Endothelial cell of umbilical vein (primary cell): ENCODE results near the gene SHFL. TPM values are rescaled to one million over a fixed set of nuclear protein-coding genes. Genes with fewer than 3 reads are reported as not detected.

Source experiments
- BruUV-seq: library from RNA; stranded (reverse); fragments of 400-500 nt; replicated peaks from 2 replicates; lab custom pipeline; 2021; lab: Mats Ljungman, UMichigan
- CTCF ChIA-PET: fragments of 300-600, 350-600 bp; sonication (Branson Sonifier 250); formaldehyde crosslinking; loops from one replicate; lab custom pipeline; 2021; ENCODE audit warnings: antibody characterized with exemption, inconsistent platforms; lab: Charles Lee
- POLR2A ChIA-PET: fragments of 300-600, 350-600 bp; sonication (Branson Sonifier 250); formaldehyde crosslinking; loops from one replicate; lab custom pipeline; 2021; ENCODE audit warnings: antibody characterized with exemption, inconsistent platforms; lab: Charles Lee
- DNase-seq: peaks from one replicate; pipeline ENCODE4 v3.0.0-alpha.2; 2011; ENCODE audit warnings: low read depth, low spot score
- FAIRE-seq: peaks from 2 replicates; lab custom pipeline; 2011; peaks lifted over from hg19 to GRCh38; lab: Jason Lieb, UNC
- H2AFZ ChIP-seq: 2 replicates; pipeline ENCODE4 v1.6.0; 2012; ENCODE audit warnings: low read depth, low read length, control low read depth, inconsistent platforms
- H3K27ac ChIP-seq: 2 replicates; pipeline ENCODE4 v1.5.1; 2011; ENCODE audit warnings: low read depth, mild to moderate bottlenecking, control low read depth, low read length, moderate library complexity; ENCODE audit not compliant: insufficient read depth
- H3K27me3 ChIP-seq, 2 experiments: 2 replicates each; pipeline versions ENCODE4 v1.6.0 to v1.6.1; 2011; ENCODE audit warnings: low read length in 2 of 2, mixed read lengths in 1 of 2; ENCODE audit not compliant: control insufficient read depth in 2 of 2, insufficient read depth in 2 of 2
- H3K36me3 ChIP-seq, 2 experiments: 2 replicates in 1 of 2; 3 replicates in 1 of 2; pipeline ENCODE4 v1.5.1; 2011; ENCODE audit warnings: low read length in 2 of 2, mild to moderate bottlenecking in 1 of 2, moderate library complexity in 1 of 2; ENCODE audit not compliant: control insufficient read depth in 2 of 2, insufficient read depth in 2 of 2; ENCODE audit errors: extremely low read depth in 1 of 2
- H3K4me1 ChIP-seq: 3 replicates; pipeline ENCODE4 v1.5.1; 2011; ENCODE audit warnings: mild to moderate bottlenecking, low read length; ENCODE audit not compliant: control insufficient read depth, insufficient read depth; ENCODE audit errors: extremely low read depth
- H3K4me2 ChIP-seq: 2 replicates; pipeline ENCODE4 v1.6.1; 2011; ENCODE audit warnings: low read length, control low read depth, mixed read lengths; ENCODE audit not compliant: insufficient read depth
- H3K4me3 ChIP-seq, 3 experiments: fragments of 200-600 bp in 1 of 3; sonication (generic), shearing (Covaris generic) in 1 of 3; replicated peaks in 1 of 3; 2 replicates each; pipeline ENCODE4 v1.5.1; 2011 to 2016; ENCODE audit warnings: control low read depth in 3 of 3, low read length in 3 of 3, mild to moderate bottlenecking in 2 of 3, inconsistent platforms in 1 of 3, low read depth in 1 of 3, moderate library complexity in 1 of 3; ENCODE audit not compliant: insufficient read depth in 1 of 3
- H3K79me2 ChIP-seq: 2 replicates; pipeline ENCODE4 v1.6.0; 2012; ENCODE audit warnings: low read length, inconsistent platforms; ENCODE audit not compliant: control insufficient read depth, insufficient read depth
- H3K9ac ChIP-seq: replicated peaks from 2 replicates; pipeline ENCODE3; 2011; ENCODE audit warnings: low read length, control low read depth; ENCODE audit not compliant: insufficient read depth; ENCODE audit errors: extremely low read depth
- H3K9me1 ChIP-seq: replicated peaks from 3 replicates; pipeline ENCODE4 v1.6.0; 2011; ENCODE audit warnings: mild to moderate bottlenecking, low read length; ENCODE audit not compliant: control insufficient read depth, insufficient read depth; ENCODE audit errors: extremely low read depth
- H3K9me3 ChIP-seq: replicated peaks from 2 replicates; pipeline ENCODE4 v1.5.1; 2012; ENCODE audit warnings: low read length, inconsistent platforms; ENCODE audit not compliant: control insufficient read depth, insufficient read depth
- H4K20me1 ChIP-seq: replicated peaks from 2 replicates; pipeline ENCODE3; 2011; ENCODE audit warnings: mild to moderate bottlenecking, low read length; ENCODE audit not compliant: control insufficient read depth, insufficient read depth; ENCODE audit errors: extremely low read depth
- EZH2 ChIP-seq: IDR thresholded peaks from 2 replicates; pipeline ENCODE4 v1.6.1; 2012; ENCODE audit warnings: borderline replicate concordance, low read depth, mild to moderate bottlenecking, moderate library complexity, low read length, inconsistent platforms; ENCODE audit not compliant: severe bottlenecking
- FOS ChIP-seq: IDR thresholded peaks from 2 replicates; pipeline ENCODE4 v1.6.1; 2011; ENCODE audit warnings: mild to moderate bottlenecking, low read length, moderate library complexity, borderline replicate concordance; ENCODE audit not compliant: insufficient read depth
- dilution Hi-C: fragments of 300-500 bp; cut with MboI; formaldehyde crosslinking; loops from one replicate; pipeline ENCODE4 v1.15.0; 2019; ENCODE audit warnings: low sequenced_read_pairs; ENCODE audit not compliant: extremely low pct_ligation_motif_present
- intact Hi-C: fragments of 100-400 bp; cut with micrococcal nuclease; formaldehyde crosslinking; loops from one replicate; pipeline ENCODE4 v1.10.0; 2022
- polyA plus RNA-seq, 4 experiments: library from polyadenylated mRNA; depleted of rRNA in 3 of 4; stranded (reverse) in 3 of 4; unstranded in 1 of 4; fragments of >200 nt; gene quantifications; 2 replicates each; pipeline versions ENCODE4 v1.2.1 to v1.2.3, GENCODE V29; 2011 to 2012; ENCODE audit warnings: missing spikeins in 1 of 4
- total RNA-seq: library from RNA; stranded (reverse); gene quantifications from 2 replicates; pipeline ENCODE4 v1.2.3, GENCODE V29; 2021
- TF ChIP-seq, protein P1 (sequence below), 2 donors: IDR thresholded peaks; 1 replicate in 1 of 2; 2 replicates in 1 of 2; pipeline ENCODE4 v1.5.1; 2011; ENCODE audit warnings: low read length in 2 of 2, mild to moderate bottlenecking in 2 of 2, moderate library complexity in 2 of 2, control low read depth in 1 of 2, inconsistent platforms in 1 of 2, low read depth in 1 of 2; ENCODE audit not compliant: insufficient read depth in 1 of 2; ENCODE audit errors: extremely low read depth in 1 of 2

The SHFL gene
- total and polyA plus RNA-seq, 2 donors (not counting 3 experiments of a cell fraction or from before 2014, with no cell fraction given) = 34.4 to 36.9 TPM

DNA sequence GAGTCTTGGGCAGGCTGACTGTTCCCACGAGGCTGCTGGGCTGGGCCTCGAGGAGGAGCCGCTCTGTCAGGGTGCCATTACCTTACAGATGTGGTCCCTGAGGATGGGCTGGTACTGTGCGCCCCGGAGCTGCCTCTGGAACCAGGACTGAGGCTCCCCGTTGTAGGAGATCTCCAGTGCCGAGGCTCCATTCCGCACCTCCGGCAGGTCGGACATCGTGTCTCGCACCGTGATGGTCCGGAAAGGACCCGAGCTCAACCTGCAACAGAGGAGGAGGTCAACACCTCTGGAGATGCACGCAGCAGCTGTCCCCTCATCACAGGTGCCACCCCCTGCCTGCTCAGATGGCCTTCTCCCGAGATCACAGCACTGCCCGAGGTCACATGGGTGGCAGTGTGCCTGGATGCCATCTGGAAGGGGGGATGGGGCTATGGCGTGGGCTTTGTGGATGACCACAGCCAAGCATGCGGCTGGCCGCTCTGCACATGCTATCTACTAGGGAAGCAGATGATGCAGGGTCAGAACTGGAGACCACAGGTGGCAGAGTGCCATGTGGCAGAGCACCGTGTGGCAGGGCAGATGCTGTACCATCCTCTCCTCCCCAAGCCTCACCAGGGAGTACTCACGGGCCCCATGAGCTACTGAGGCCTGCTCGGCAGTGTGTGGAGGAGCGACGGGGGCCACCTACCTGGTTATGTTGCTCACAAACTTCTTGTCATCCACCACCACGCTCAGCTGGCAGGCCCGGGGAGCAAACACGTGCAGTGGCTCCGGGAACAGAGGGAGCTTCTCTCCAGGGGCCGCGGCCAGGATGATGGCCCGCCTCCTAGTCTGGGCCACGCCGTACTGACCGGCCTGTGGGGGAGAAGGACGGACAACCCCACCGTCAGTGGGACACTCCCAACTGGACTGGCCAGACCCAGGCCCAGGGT is 51.9 kb downstream of the SHFL start:
- Histone ChIP-seq H3K4me1 (no peaks in the 10 kb centered on the region), H3K9ac (no peak overlapping the region), H3K27me3 (no peaks in the 10 kb centered on the region), H3K27ac (no peak overlapping the region), H3K4me3 (no peak overlapping the region), H3K79me2 (no peaks in the 10 kb centered on the region), H3K9me3 (no peaks in the 10 kb centered on the region), H3K4me2 (no peak overlapping the region), H2AFZ (no peak overlapping the region), H3K36me3 (peaks cover 14 to 69% of the 10 kb centered on the region in 2 experiments), H4K20me1 (no peaks in the 10 kb centered on the region), H3K9me1 (no peaks in the 10 kb centered on the region)
- ChIA-PET CTCF (no interaction called here), POLR2A (no interaction called here)
- BruUV-seq = no TSS peak
- intact Hi-C loops = no loop called here
- DNase-seq (no peak), FAIRE-seq (no peak)
- dilution Hi-C loops = no loop called here
- TF ChIP-seq EZH2 (no peak), FOS (no peak)
- TF ChIP-seq, protein P1, sequence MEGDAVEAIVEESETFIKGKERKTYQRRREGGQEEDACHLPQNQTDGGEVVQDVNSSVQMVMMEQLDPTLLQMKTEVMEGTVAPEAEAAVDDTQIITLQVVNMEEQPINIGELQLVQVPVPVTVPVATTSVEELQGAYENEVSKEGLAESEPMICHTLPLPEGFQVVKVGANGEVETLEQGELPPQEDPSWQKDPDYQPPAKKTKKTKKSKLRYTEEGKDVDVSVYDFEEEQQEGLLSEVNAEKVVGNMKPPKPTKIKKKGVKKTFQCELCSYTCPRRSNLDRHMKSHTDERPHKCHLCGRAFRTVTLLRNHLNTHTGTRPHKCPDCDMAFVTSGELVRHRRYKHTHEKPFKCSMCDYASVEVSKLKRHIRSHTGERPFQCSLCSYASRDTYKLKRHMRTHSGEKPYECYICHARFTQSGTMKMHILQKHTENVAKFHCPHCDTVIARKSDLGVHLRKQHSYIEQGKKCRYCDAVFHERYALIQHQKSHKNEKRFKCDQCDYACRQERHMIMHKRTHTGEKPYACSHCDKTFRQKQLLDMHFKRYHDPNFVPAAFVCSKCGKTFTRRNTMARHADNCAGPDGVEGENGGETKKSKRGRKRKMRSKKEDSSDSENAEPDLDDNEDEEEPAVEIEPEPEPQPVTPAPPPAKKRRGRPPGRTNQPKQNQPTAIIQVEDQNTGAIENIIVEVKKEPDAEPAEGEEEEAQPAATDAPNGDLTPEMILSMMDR (IDR thresholded peaks at IDR 0.05; ENCODE audit: extremely low read depth in 1 of 2, insufficient read depth in 1 of 2, low read depth in 1 of 2, low read length in 2 of 2) = no peak
